ENCODE measurements around the gene LMAN2.
"Not testable (repeated sequence)": the region's sequence is repeated elsewhere in the genome, so short reads cannot be mapped to it uniquely, and the experiment has no call there.

LMAN2 gene

GRCh38 chr5:177343777-177344176 is 7.7 kb downstream of the LMAN2 start:
- H3K27me3 ChIP-seq (replicated peaks; ENCODE audit: control insufficient read depth, insufficient read depth, low read length): no peaks in the 10 kb centered on the region

GRCh38 chr5:177343000-177343399 is 8.5 kb downstream of the LMAN2 start:
- not testable (repeated sequence) for DNase-seq (ENCODE audit: extremely low read depth, insufficient read length); H3K27me3 ChIP-seq (replicated peaks; ENCODE audit: control insufficient read depth, insufficient read depth, low read length); H3K4me3 ChIP-seq (replicated peaks; ENCODE audit: low read depth, low read length)
- peaks cover 24% of the 10 kb centered on the region for H3K36me3 ChIP-seq (ENCODE audit: control insufficient read depth, insufficient read depth, low read length)

More at GRCh38 chr5:177343777-177344176, 7.7 kb downstream of the LMAN2 start:
- DNase-seq (ENCODE audit: extremely low read depth, insufficient read length): no peak
- Histone ChIP-seq H3K4me3 (replicated peaks; ENCODE audit: low read depth, low read length) (no peak overlapping the region), H3K36me3 (ENCODE audit: control insufficient read depth, insufficient read depth, low read length) (peaks cover 17% of the 10 kb centered on the region)
- no peak for TF ChIP-seq CTCF (IDR thresholded peaks at IDR 0.05; ENCODE audit: insufficient read depth, low read length, poor library complexity, severe bottlenecking)

GRCh38 chr5:177339107-177339638 is 12.3 kb downstream of the LMAN2 start:
- H3K36me3 ChIP-seq (ENCODE audit: control insufficient read depth, insufficient read depth, low read length): peaks cover 46% of the 10 kb centered on the region
- H3K27me3 ChIP-seq (replicated peaks; ENCODE audit: control insufficient read depth, insufficient read depth, low read length): no peaks in the 10 kb centered on the region
- no peak for TF ChIP-seq CTCF (IDR thresholded peaks at IDR 0.05; ENCODE audit: insufficient read depth, low read length, poor library complexity, severe bottlenecking)
- no peak overlapping the region for H3K4me3 ChIP-seq (replicated peaks; ENCODE audit: low read depth, low read length)
- DNase-seq (ENCODE audit: extremely low read depth, insufficient read length): no peak

DNA sequence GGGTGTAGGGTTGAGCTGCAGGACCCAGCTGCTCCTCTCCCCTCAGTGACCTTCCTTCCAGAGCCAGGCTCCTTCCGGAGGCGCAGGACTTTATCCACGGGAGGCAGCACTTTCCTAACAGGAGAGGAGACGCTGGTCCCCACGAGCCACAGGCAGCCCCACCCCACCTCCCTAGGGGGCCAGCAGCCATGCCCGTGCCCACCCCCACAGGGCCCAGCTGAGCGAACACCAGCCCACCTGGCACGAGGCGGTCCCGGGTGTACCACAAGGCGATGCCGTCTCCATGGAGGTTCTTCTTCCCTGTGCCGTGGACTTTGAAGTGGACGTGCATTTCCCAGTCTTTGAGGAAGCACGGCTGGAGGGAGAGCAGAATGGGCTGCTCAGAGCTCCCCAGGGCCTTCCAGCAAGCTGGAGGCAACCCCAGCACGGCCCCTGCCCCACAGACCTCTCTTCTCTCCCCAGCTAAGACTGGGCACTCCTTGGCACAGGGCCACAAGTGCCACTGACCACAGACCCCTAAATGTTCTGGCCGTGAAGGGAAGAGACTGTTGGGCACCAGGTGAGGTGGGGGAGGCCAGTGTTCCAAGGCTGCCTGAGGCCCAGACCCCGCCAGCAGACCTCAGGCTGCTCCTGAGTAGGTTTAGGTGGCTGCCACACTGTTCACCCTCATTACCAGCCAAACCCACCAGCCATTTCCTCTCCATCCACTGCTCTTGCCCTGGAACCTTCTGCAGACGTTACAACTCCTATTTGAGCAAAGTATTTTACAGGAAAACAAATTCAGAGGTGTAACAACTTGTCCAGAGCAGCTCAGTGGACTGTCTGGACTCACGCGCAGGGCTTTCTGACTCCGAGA is 13.0 kb downstream of the LMAN2 start:
- Histone ChIP-seq H3K36me3 (ENCODE audit: control insufficient read depth, insufficient read depth, low read length) (peaks cover 49% of the 10 kb centered on the region), H3K4me3 (replicated peaks; ENCODE audit: low read depth, low read length) (no peak overlapping the region), H3K27me3 (replicated peaks; ENCODE audit: control insufficient read depth, insufficient read depth, low read length) (no peaks in the 10 kb centered on the region)
- no peak for TF ChIP-seq CTCF (IDR thresholded peaks at IDR 0.05; ENCODE audit: insufficient read depth, low read length, poor library complexity, severe bottlenecking)
- DNase-seq (ENCODE audit: extremely low read depth, insufficient read length): no peak

DNA sequence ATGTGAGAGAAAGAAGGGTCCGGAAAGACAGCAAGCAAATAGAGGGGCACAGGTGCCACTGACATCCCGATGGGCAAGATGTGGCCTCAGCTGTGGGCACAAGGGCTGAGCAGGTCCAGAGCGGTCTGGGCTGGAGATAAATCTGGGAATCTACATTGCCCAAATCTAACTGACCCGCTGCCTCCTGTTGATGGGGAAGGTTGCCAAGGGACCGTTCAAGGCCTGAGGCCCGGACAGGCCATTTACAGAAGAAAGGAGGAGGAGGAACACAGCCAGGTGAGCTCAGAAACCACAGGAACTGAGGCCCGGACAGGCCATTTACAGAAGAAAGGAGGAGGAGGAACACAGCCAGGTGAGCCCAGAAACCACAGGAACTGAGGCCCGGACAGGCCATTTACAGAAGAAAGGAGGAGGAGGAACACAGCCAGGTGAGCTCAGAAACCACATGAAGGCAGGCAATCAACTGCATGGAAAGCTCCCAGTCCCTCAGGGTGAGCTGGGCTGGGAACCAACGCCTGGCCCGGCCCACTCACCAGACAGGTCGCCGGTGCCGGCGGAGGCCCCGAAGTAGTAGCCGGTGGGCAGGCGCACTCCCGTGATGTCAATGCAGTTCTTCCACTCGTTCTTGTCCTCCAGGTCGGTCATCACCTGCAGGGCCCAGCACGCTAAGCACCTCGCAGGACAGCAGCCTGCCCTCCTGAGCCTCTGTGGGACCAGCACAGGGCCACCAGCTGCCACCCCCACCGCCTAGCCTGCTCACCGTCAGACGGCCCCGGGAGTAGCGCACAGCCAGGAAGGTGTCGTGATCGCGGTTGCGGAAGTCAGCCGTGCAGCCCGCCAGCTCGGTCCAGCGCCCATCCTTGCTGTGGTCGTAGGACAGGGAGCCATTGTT is 14.6 kb downstream of the LMAN2 start:
- DNase-seq (ENCODE audit: extremely low read depth, insufficient read length): no peak
- TF ChIP-seq CTCF (IDR thresholded peaks at IDR 0.05; ENCODE audit: insufficient read depth, low read length, poor library complexity, severe bottlenecking): no peak
- H3K36me3 ChIP-seq (ENCODE audit: control insufficient read depth, insufficient read depth, low read length): peaks cover 51% of the 10 kb centered on the region
- no peaks in the 10 kb centered on the region for H3K27me3 ChIP-seq (replicated peaks; ENCODE audit: control insufficient read depth, insufficient read depth, low read length)
- no peak overlapping the region for H3K4me3 ChIP-seq (replicated peaks; ENCODE audit: low read depth, low read length)

DNA sequence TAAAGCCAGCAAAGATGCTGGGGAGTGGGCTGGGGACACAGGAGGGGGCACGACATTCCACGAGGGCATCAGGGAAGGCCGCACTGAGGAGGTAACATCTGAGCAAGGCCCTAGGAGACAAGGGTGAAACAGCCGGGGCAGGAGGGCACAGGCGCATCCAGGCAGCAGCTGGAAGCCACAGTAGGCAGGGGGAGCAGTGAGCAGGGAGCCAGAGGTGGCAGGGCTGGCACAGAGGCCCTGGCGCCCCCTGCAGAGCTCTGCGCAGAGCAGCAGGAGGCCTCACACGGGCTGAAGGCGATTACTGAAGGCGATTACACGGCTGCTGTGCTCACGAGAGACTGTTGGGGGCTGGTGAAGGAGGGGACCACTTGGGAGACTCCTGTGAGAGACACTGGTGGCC is 15.4 kb downstream of the LMAN2 start:
- Histone ChIP-seq H3K36me3 (ENCODE audit: control insufficient read depth, insufficient read depth, low read length) (peaks cover 55% of the 10 kb centered on the region), H3K4me3 (replicated peaks; ENCODE audit: low read depth, low read length) (no peak overlapping the region), H3K27me3 (replicated peaks; ENCODE audit: control insufficient read depth, insufficient read depth, low read length) (no peaks in the 10 kb centered on the region)
- no peak for DNase-seq (ENCODE audit: extremely low read depth, insufficient read length)
- TF ChIP-seq CTCF (IDR thresholded peaks at IDR 0.05; ENCODE audit: insufficient read depth, low read length, poor library complexity, severe bottlenecking): peak; percentile 49

All from GM06990 (cell line).